SK-N-MC (cell line): ENCODE results near the gene IPPK.

Source experiments
- DNase-seq: peaks from one replicate; pipeline ENCODE4 v3.0.0-alpha.2; 2011; ENCODE audit warnings: low read depth, low spot score
- H3K27ac ChIP-seq: fragments of 200-600 bp; sonication (generic); 2 replicates; pipeline ENCODE4 v1.5.1; 2016; ENCODE audit warnings: mixed run types
- H3K36me3 ChIP-seq: fragments of 200-600 bp; sonication (generic); 2 replicates; pipeline ENCODE4 v1.6.1; 2017; ENCODE audit warnings: antibody characterized with exemption, low read length, mixed read lengths; ENCODE audit not compliant: insufficient read depth
- H3K4me3 ChIP-seq: fragments of 200-600 bp; sonication (generic); 2 replicates; pipeline ENCODE4 v1.5.1; 2016
- H3K9ac ChIP-seq: fragments of 200-600 bp; sonication (generic); 2 replicates; pipeline ENCODE4 v1.8.0; 2017; ENCODE audit warnings: mixed run types, mixed read lengths; ENCODE audit not compliant: insufficient read length
- H3K9me3 ChIP-seq: fragments of 200-600 bp; sonication (generic); 2 replicates; pipeline ENCODE4 v1.6.1; 2017; ENCODE audit warnings: low read depth, mild to moderate bottlenecking, antibody characterized with exemption, low read length, moderate library complexity, mixed read lengths
- EZH2 ChIP-seq: fragments of 200-600 bp; sonication (generic); IDR thresholded peaks from one replicate; pipeline ENCODE4 v1.6.1; 2017; ENCODE audit warnings: antibody characterized with exemption
- FOXP2 ChIP-seq: optimal IDR thresholded peaks from 2 replicates; pipeline ENCODE3; 2011; ENCODE audit warnings: mild to moderate bottlenecking, moderate library complexity; ENCODE audit not compliant: insufficient read depth; ENCODE audit errors: extremely low read length, control extremely low read depth
- POLR2AphosphoS5 ChIP-seq: IDR thresholded peaks from 2 replicates; pipeline ENCODE4 v1.6.1; 2012; ENCODE audit warnings: mild to moderate bottlenecking, low read depth, low read length, borderline replicate concordance

The IPPK gene

DNA sequence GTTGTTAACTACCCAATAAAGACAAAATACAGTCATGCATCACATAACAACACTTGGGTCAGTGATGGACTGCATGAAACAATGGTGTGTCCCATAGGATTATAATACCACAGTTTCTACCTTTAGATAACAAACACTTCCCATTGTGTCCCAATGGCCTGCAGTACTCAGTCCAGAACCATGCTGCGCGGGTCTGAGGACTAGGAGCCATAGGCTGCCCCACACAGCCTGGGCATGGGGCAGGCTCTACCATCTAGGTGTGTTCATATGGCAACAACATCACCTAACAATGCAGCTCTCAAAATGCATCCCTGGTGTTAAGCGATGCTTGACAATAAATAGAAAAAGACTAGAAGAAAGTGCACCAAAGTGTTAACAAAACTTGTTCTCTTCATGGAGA is 6.8 kb downstream of the IPPK start:
- no peak for TF ChIP-seq FOXP2
- TF ChIP-seq EZH2 = no peak
- no peak for TF ChIP-seq POLR2AphosphoS5
- H3K4me3 ChIP-seq = no peak overlapping the region
- no peaks in the 10 kb centered on the region for H3K9me3 ChIP-seq
- DNase-seq = no peak
- H3K9ac ChIP-seq = no peak overlapping the region
- H3K27ac ChIP-seq = no peak overlapping the region
- H3K36me3 ChIP-seq = peaks cover 6% of the 10 kb centered on the region; the same call in 1 of the 2 replicates

DNA sequence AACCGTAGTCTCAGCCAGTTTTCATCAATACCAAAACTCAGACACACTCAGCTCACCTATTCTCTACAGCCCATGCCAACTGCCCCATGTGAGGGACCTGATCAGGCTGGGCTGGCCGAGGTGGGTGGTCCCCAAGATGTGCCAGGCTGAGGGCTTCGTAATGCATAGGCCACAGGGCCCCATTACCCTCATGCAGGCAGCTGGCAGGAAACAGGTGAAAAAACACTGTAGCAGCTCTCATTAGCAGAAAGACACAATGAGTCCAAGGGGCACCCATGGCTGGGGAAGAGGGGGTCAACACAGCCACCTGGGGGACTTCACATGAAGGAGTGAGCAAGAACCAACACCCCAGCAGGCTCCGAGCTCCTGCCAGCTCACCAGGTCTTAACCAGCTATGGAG is 8.2 kb downstream of the IPPK start:
- H3K4me3 ChIP-seq = no peak overlapping the region
- no peak overlapping the region for H3K27ac ChIP-seq
- no peak for TF ChIP-seq FOXP2
- DNase-seq = no peak
- no peak overlapping the region for H3K9ac ChIP-seq
- H3K36me3 ChIP-seq = peaks cover 9% of the 10 kb centered on the region; the same call in 1 of the 2 replicates
- no peaks in the 10 kb centered on the region for H3K9me3 ChIP-seq

DNA sequence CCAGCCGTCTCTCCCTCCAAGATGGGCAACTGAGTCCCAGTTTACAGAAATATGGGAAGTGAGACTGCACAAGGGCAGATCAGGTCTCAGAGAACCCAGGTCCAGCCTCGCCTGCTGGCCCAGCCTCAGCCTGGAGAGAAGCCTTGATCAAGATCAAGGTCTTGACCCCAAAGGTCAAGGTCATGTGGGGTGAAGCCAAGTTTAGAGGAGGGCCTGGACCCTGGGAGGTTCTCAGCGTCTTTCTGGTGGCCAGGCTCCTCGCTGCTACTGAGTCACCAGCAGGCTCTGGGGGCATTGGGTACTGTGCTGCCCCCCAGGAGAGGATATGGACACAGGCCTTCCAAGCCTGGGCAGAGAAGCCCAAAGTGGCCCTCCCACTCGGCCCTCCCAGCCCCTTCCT is 8.8 kb downstream of the IPPK start:
- H3K27ac ChIP-seq = no peak overlapping the region
- peaks cover 9% of the 10 kb centered on the region; the same call in 1 of the 2 replicates for H3K36me3 ChIP-seq
- no peak overlapping the region for H3K9ac ChIP-seq
- H3K9me3 ChIP-seq = no peaks in the 10 kb centered on the region
- DNase-seq = no peak
- no peak for TF ChIP-seq POLR2AphosphoS5
- TF ChIP-seq EZH2 = no peak
- TF ChIP-seq FOXP2 = no peak
- H3K4me3 ChIP-seq = no peak overlapping the region

DNA sequence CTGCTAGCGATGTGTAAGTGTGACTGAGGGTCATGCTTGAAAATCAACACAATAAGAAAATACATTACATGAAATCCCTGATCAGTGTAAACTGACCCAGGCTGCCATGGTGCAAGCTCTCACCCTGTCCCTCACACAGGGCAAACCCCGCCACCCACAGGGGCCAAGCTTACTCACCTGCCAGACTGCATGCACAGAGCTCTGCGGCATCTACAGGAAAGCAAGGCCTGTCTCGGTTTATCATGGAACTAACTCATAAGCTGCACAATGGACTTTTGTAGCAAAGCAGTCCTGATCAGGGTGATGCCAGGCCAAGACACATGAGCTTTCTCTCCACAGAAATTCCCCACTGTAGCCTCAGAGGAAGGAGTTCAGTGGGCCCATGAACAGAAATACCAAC is 9.7 kb downstream of the IPPK start:
- no peak for DNase-seq
- H3K4me3 ChIP-seq = no peak overlapping the region
- H3K36me3 ChIP-seq = peaks cover 9% of the 10 kb centered on the region; the same call in 1 of the 2 replicates
- H3K27ac ChIP-seq = no peak overlapping the region
- TF ChIP-seq EZH2 (no peak), FOXP2 (no peak), POLR2AphosphoS5 (no peak)
- H3K9me3 ChIP-seq = no peaks in the 10 kb centered on the region
- H3K9ac ChIP-seq = no peak overlapping the region

DNA sequence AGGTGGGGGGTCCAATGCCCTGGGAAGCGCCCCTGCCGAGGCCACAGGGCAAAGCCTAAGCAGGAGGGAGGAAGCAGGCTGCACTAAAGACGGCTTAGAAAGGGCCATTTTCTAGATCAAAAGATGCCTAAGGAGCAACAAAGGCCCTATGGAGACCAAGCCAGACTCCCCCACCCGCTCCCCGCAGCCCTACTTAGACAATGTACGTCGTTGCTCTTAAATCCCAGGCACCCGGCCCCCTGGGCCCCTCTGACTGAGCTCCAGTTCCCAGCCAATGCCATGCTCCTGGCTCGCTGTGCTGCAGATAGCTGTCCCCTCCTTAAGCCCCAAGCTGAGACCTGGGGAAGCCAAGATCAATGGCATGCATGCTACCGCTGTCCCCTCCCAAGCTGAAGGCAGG is 10.3 kb downstream of the IPPK start:
- no peak overlapping the region for H3K9ac ChIP-seq
- no peaks in the 10 kb centered on the region for H3K9me3 ChIP-seq
- peaks cover 9% of the 10 kb centered on the region; the same call in 1 of the 2 replicates for H3K36me3 ChIP-seq
- TF ChIP-seq EZH2 = no peak
- TF ChIP-seq POLR2AphosphoS5 = no peak
- TF ChIP-seq FOXP2 = no peak
- no peak for DNase-seq
- H3K4me3 ChIP-seq = no peak overlapping the region
- no peak overlapping the region for H3K27ac ChIP-seq

DNA sequence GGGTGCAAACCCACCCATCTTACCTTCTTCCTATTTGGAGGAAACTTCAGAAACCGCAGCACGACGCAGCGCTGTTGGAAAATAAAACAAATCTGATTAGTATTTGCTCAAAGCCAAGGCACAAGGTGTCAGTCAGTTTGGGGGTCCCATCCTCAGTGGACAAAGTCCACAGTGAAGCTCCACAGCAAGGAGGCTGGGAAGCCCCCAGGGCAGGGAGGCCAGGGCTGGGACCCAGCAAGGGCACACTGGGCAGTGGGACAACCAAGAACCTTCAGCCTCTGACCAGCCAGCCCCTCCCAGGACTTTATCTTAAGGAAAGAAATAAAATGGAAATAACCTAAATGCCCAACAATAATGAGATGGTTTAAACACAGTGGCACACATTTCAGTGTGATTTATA is 11.3 kb downstream of the IPPK start:
- Histone ChIP-seq H3K36me3 (peaks cover 9% of the 10 kb centered on the region; the same call in 1 of the 2 replicates), H3K9ac (no peak overlapping the region), H3K9me3 (no peaks in the 10 kb centered on the region), H3K27ac (no peak overlapping the region), H3K4me3 (no peak overlapping the region)
- no peak for DNase-seq
- no peak for TF ChIP-seq POLR2AphosphoS5
- no peak for TF ChIP-seq EZH2
- no peak for TF ChIP-seq FOXP2

DNA sequence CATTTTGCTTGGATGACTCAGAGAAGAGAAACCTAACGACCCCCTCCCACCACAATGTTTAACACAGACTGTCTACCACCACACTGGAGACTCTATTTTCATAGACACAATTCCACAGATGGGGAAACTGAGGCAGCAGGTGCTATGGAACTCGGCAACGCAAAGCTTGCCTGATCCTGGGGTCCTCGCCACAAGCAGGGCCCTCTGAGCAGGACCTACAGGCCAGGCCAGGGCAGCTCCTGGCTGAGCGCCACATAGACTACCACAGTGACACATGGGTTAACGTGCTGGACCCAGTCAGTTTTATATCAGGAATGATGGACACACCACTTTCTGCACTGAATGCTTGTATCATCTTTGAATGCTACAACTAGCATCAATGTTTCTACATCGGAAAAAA is 11.8 kb downstream of the IPPK start:
- peaks cover 9% of the 10 kb centered on the region; the same call in 1 of the 2 replicates for H3K36me3 ChIP-seq
- TF ChIP-seq EZH2 (no peak), POLR2AphosphoS5 (no peak), FOXP2 (no peak)

DNA sequence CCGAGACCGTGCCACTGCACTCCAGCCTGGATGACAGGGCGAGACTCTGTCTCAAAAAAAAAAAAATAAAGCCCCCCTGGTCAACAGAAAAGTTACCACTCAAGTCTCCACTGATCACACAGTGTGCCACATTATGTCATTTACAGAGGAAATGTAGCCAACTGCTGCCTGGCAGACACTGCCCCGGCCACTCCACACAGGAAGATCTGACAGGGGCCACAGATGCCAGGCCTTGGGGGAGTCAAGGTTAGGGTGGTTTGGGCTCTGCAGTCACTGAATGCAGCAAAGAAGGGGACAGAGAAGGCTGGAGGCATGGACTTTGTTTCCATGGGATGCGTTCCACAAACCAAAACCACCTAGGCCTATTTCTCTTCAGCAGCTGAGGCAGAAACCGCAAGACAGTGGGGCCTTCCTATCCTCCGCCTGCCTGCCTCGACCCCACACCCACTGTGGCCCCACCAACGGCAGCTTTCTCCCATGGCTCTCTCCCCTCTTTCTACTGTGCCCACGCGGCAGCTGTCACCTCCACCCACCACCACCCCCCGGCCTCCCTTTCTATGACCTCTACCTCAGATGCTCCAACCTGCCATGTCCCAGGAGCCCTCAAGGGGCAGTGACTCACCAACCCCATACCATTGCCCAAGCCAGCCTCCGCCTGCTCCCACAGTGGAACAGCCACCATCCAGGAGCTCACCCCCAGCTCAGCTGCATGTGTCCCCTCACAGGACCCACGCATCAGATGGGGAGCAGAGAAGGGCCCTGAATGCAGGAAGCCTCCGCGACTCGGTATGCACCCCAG is 12.4 kb downstream of the IPPK start:
- Histone ChIP-seq H3K9ac (no peak overlapping the region), H3K9me3 (no peaks in the 10 kb centered on the region), H3K27ac (no peak overlapping the region), H3K36me3 (peaks cover 14% of the 10 kb centered on the region; the same call in 1 of the 2 replicates), H3K4me3 (no peak overlapping the region)
- DNase-seq = no peak
- TF ChIP-seq POLR2AphosphoS5 (no peak), FOXP2 (no peak), EZH2 (no peak)

More for the DNA sequence above, 11.8 kb downstream of the IPPK start:
- Histone ChIP-seq H3K9ac (no peak overlapping the region), H3K27ac (no peak overlapping the region), H3K4me3 (no peak overlapping the region), H3K9me3 (no peaks in the 10 kb centered on the region)
- no peak for DNase-seq

DNA sequence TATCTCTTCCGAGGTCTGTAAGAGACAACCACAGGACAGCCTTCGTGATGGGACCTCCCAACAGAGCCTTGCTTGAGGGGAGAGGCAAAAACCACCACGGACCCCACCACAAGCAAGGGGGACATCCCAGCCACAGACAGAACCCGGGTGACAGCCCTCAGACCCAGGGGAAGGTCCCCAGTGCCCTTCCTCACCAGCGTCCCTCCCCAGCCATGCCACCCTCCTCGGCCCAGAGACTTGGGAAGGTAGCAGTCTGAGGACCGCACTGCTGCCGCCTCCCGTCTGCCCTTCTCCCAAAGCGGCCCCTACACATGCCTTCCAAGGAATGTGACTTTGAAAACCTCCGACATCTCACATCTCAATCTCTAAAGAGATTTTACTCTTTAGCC is 13.4 kb downstream of the IPPK start:
- TF ChIP-seq POLR2AphosphoS5 = no peak
- peaks cover 14% of the 10 kb centered on the region; the same call in 1 of the 2 replicates for H3K36me3 ChIP-seq
- H3K9me3 ChIP-seq = no peaks in the 10 kb centered on the region
- no peak overlapping the region for H3K27ac ChIP-seq
- H3K9ac ChIP-seq = no peak overlapping the region
- DNase-seq = no peak
- H3K4me3 ChIP-seq = no peak overlapping the region
